Activated CD8-positive, alpha-beta memory T cell treated with anti-CD3 and anti-CD28 coated beads, Interleukin-2, amount 50 U/mL, for 1 hour (primary cell): Measurements from ENCODE around the gene KSR1.

Experiments used
- DNase-seq: peaks from one replicate; pipeline ENCODE4 v3.0.0-alpha.2; 2020; ENCODE audit errors: extremely low read depth

KSR1 gene

GRCh38 chr17:27590864-27591263 lies 134.6 kb downstream of the KSR1 start:
- no peak for DNase-seq

- DNase-seq = no peak
These were observed 135.7 kb downstream of the KSR1 start for GRCh38 chr17:27591986-27592385.

DNA sequence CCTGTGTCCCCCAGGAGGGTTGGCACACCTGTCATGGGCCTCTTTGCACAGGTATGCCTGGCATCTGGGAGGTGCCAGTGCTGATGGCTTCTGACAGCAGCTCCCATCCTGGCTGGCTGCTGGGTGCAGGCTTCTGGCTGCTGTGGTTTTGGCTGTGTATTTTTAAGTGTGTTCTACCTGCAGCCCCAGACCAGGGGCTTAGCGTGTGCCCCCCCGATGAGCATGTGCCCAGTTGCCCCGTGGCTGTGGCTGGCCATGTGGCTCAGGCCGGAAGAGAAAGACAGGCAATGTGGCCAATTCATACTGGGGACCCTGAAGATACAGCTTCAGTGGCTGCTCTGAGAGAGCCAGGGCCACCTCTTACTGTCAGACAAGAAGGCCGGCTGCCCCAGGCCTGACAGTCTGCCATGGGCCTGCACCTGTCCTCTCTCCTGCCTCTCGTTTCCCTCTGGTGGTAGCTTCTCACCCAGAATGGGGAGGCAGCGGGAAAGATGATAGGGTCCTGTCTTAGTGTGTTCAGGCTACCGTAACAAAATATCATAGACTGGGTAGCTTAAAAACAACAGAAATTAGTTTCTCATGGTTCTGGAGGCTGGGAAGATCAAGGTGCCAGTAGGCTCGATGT lies 137.1 kb downstream of the KSR1 start:
- no peak for DNase-seq

DNA sequence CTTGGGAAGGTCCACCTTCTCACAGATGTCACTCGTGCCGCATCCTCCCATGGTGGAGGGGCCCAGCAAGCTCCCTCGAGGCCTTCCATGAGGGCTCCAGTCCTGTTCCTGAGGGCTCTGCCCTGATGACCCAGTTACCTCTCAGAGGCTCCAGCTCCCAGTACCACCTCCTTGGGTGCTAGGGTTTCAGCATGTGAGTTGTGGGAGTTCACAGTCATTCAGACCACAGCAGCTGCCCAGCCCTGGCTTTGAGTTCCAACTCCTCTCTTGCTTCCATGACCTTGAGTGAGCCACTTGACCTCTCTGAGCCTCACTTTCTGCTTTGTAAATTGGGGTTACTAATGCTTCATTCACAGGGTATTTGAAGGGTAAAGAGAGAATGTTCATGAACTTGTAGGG lies 137.6 kb downstream of the KSR1 start:
- DNase-seq = no peak

DNA sequence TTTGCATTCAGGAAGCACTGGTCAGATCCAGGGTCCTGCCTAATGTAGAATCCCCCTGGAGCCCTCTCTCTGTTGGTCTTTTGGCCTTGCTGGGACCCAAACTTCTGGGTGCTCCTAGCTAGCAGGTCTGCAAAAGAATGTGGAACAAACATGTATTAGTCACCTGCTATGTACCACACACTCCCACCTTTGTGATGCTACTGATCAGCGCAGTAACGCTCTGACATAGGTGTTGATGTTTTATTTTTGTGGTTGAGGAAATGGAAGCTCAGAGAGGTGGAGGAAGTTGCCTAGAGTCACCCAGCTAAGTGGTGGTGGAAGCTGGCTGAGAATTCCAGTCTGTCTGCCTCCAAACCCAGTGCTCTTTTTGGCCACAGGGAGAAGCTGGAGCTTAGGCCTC lies 139.0 kb downstream of the KSR1 start:
- no peak for DNase-seq

DNA sequence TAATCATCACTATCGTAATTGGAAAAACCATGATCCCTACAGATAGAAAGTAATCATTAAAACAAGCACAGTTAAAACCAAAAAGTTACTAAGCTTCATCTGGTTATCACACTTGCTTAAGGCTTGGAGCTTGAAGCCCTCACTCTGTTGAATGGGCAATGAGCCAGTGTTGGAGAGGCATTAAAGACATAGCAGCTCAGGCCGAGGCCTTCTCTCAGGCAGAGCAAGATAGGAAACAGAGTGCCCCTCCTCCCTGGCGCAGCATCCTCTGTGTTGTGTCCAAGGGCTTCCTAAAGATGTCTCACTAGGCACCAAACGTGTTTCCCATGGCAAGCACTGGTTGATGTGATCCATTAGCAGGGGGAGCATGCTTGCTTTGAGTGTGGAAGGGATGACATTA lies 139.8 kb downstream of the KSR1 start:
- DNase-seq = no peak

- DNase-seq = no peak
These were observed 140.4 kb downstream of the KSR1 start for GRCh38 chr17:27596566-27597187.

DNA sequence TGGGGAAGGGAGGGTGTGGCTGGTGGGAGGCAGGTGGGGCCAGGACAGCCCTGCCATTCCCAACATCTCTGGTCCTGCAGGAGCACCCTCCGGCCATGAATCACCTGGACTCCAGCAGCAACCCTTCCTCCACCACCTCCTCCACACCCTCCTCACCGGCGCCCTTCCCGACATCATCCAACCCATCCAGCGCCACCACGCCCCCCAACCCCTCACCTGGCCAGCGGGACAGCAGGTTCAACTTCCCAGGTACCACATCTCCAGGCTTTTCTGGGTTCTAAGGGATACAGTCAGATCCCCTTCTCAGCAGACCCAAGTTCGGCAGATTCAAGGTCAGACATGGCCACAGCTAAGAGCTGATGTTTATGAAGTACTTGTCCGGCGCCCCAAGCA lies 140.9 kb downstream of the KSR1 start:
- no peak for DNase-seq

- no peak for DNase-seq
These were observed 141.6 kb downstream of the KSR1 start for GRCh38 chr17:27597783-27598320.

- DNase-seq = no peak
These were observed 142.2 kb downstream of the KSR1 start for GRCh38 chr17:27598337-27599050.

- DNase-seq = no peak
These were observed 144.2 kb downstream of the KSR1 start for GRCh38 chr17:27600471-27600870.

DNA sequence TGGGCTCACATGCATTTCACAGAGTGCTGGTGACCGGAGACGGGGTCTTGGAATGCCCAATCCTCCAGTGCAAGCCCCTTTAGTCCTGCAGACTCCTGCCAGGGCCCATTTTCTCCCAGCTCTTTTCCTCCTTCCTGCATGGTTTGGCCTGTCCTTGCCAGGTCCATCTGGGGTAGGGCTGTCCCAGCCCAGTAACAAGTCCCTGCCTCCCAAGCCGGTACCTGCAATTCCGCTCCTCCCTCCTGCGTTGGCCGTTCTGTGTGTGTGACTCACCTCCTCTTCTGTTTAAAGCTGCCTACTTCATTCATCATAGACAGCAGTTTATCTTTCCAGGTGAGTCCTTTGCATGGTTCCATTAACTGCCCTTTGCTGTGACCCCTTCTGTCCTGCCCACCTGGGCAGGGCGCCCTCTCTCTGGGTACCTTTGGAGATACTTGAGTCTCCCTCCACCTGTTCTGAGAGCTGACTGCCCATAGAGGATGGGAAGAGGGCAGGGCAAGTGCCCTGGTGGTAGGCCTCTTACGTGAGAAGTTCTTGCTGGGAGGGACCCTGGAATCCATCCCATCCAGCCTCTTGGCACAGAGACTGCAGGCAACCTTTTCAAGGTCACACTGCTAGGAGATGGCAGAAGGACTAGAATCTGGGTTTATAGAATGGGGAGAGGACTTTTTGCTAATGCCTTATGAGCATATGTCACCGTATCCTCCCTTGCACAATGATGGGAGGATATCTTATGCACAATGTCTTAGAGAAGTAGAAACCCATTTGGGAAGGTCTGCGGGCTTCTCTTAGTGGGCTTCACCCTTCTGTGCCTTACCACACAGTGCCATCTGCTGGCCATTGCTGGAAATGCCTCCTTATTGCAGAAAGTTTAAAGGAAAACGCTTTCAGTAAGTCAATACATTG lies 145.1 kb downstream of the KSR1 start:
- DNase-seq = peak; percentile 33

DNA sequence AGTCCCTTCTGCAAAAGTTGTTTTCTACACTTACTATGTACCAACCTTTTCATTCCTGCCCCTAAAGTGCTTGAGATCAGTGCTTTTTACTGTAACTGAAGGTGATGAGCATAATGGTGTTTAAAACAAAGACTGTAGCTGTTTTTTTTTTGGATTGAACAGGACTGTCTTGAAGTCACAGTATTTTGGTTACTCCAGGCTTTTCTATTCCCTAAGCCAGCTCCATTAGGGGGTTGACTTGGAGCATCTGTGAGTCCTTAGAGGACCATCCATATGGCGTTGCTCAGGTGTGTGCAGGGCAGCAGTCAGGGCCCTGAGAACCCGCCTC lies 145.7 kb downstream of the KSR1 start:
- no peak for DNase-seq

DNA sequence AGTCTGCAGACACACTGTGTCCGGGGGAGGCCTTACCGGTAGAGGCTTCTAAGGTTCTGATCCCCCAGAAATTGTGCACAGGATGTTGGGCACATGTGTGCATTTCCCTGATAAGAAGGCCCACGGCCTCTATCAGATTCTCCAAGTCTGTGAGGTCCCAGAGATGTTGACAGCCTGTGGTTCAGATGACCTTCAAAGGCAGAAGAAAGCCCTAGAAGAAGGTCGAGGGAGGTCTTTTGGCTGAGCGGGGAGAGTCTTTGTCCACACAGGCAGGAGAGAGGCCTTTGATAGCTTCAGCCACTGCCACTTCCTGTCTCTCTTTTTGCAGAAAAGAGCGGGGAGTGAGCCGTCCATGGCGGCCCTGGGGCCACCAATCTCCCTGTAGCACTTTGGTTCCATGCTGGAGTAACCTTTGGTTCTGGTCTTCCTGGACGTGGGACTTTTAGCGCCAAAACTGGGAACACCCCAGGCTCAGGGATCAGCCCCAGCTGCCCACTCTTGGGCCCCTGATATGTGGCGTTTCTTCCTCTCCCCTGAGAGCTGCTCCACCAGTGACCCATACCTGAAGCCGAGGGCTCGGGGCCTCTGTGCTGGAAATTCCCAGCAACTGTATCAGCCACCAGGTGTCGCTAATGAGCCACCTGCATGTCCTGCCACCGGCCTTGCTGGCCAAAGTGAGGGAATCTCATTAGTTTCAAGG lies 146.6 kb downstream of the KSR1 start:
- no peak for DNase-seq

DNA sequence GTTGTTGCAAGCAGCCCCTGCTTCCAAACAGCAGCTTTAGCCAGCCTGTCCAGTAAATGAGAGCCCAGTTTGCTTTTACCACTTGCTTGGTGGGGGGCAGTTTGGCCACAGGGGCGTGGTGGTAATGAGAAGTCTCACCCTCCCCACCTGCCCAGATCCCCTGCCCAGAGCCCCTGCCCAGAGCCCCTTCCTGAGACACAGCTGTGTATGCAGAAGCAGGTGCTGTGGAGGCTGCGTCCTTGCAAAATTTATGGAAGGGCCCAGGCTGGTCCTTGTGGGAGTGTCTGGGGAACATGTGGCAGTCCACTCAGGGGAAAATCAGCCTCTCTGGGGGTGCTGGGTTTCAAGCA lies 147.1 kb downstream of the KSR1 start:
- no peak for DNase-seq

DNA sequence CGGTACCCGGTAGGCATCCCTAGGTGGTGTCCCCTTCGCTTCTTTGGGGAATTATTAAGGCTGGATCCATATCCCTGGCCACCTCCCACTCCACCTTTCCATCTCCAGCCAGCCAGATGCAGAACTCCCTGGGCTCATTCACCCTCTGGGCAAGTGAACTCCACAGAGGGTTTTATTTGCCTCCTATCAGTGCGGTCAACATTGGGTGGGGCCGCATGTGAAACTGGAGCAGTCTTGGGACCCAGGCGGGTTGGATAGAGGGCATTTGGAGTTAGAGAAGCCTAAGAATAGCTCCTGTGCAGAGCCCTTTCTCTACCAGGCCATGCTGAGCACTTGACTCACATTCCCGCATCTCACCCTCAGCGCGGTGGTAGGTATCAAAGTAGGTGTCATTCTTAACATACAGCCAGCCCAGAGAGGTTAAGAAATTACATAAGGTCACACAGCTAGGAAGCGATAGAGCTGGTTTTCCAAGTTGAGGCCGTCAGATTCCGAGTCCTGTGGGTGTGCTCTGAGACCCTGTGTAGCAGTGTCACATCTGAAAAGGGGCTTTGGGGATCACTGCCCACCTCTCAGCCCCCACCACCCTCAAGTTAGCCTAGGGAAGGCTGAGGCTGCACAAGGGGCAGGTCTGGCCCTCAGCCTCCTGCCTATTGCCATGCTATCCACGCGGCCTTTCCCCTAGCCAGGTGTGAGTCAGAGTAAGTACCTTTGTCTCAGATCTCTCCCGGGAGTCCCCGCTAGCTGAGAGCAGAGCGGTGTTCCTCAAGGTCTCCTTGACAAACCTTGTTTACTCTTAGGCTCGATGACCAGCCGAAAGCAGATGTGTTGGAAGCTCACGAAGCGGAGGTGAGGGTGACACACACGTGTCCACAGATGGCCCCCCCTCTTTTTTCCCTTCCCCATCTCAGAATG lies 147.9 kb downstream of the KSR1 start:
- no peak for DNase-seq

DNA sequence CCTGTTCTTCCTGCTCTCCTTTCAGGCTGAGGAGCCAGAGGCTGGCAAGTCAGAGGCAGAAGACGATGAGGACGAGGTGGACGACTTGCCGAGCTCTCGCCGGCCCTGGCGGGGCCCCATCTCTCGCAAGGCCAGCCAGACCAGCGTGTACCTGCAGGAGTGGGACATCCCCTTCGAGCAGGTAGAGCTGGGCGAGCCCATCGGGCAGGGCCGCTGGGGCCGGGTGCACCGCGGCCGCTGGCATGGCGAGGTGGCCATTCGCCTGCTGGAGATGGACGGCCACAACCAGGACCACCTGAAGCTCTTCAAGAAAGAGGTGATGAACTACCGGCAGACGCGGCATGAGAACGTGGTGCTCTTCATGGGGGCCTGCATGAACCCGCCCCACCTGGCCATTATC lies 149.2 kb downstream of the KSR1 start:
- DNase-seq = no peak

DNA sequence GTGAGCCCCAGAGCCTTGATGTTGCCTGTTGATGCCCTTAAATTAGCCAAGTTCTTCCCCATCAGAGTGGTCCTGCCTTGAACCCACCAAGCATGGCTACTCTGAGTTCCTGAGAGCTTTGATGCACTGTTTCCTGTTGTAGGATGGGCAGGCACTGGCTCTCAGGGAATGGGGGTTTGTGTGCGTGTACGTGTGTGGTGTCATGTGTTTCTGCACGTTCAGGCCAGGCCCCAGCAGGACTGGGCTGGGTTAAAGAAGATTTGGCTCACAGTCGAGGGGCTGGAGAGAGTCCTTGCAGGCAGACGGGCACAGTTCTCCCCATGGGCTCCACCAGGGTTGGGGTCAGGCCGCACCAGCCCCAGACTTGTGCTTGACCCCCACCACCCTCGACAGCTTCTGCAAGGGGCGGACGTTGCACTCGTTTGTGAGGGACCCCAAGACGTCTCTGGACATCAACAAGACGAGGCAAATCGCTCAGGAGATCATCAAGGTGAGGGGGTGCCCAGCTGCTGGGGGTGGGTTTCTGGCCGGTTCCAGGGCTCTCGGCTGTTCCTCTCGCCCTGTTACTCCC lies 151.4 kb downstream of the KSR1 start:
- no peak for DNase-seq

DNA sequence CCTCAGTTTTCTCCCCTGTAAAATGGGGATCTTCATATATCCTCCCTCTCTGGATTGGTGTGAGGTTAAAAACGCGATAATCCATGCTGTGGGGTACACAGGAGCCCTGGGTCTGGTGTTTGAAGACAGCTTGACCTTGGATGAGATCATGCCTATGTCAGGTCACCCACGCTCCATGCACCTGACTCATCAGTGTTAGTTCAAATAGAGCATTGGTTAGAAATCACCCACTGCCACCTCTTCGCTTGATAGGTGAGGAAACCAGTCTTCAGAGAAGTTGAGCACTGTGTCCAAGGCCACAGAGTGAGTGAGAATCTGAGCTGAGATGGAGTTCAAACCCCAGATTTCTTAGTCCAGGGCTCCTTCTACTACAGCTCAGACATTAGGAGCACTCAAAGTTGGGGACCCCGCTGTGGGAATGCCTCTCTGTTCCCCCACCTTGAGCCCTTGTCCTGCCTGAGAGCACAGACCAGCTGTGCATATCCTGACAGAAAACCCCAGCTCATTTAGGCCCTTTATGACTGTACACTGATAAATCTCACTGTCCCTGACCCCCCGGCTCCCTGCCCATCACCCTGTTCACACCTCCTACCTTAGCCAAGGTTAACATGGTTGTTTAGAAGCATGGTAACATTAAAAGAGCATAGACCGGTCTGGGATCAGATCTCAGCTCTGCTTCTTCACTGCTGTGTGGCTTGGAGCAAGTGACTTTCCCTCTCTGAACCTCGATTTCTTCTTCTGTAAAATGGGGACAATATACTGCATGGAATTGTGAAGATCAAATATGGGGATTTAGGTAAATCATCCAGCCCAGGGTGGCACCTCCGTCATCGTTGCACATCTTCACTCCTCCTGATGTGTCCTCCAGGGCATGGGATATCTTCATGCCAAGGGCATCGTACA lies 152.3 kb downstream of the KSR1 start:
- no peak for DNase-seq
